IMR-90 (cell line): ENCODE results near the gene YJU2. TPM values are rescaled to one million over a fixed set of nuclear protein-coding genes. Genes with fewer than 3 reads are reported as not detected.

ENCODE experiments used
- ATAC-seq: fragments of 200-7000 bp; cut with Tn5 transposase; 2 replicates; pipeline ENCODE4 v1.9.1; 2020; ENCODE audit warnings: low read depth, mild to moderate bottlenecking, moderate library complexity
- BruUV-seq: library from RNA; stranded (reverse); fragments of 400-500 nt; replicated peaks from 2 replicates; lab custom pipeline; 2021; lab: Mats Ljungman, UMichigan
- CTCF ChIA-PET: fragments of 300-600 bp; formaldehyde crosslinking; extraction: SDS; loops from one replicate; lab custom pipeline; 2021; ENCODE audit warnings: antibody characterized with exemption; lab: Yijun Ruan, JAX
- POLR2A ChIA-PET: fragments of 300-600 bp; sonication (Branson Sonifier 250); formaldehyde crosslinking; loops from one replicate; lab custom pipeline; 2022; ENCODE audit warnings: antibody characterized with exemption; ENCODE audit not compliant: unreplicated experiment; lab: Charles Lee
- DNase-seq: peaks from one replicate; pipeline ENCODE4 v3.0.0; 2013
- H2AFZ ChIP-seq: replicated peaks from 2 replicates; pipeline ENCODE3; 2013; ENCODE audit warnings: low read length, mild to moderate bottlenecking; ENCODE audit not compliant: poor library complexity
- H2AK5ac ChIP-seq: 2 replicates; pipeline ENCODE4 v1.6.1; 2013; ENCODE audit warnings: low read depth, low read length, inconsistent platforms
- H2AK9ac ChIP-seq: replicated peaks from 2 replicates; pipeline ENCODE3; 2013; ENCODE audit warnings: mild to moderate bottlenecking, low read depth, low read length, moderate library complexity; ENCODE audit not compliant: poor library complexity
- H2BK120ac ChIP-seq: 2 replicates; pipeline ENCODE4 v1.6.1; 2013; ENCODE audit warnings: low read depth, low read length, inconsistent platforms
- H2BK15ac ChIP-seq: 3 replicates; pipeline ENCODE4 v1.6.1; 2013; ENCODE audit warnings: low read depth, low read length, inconsistent platforms
- H2BK20ac ChIP-seq: 2 replicates; pipeline ENCODE4 v1.6.1; 2013; ENCODE audit warnings: low read depth, mild to moderate bottlenecking, inconsistent platforms, low read length, moderate library complexity
- H2BK5ac ChIP-seq: 2 replicates; pipeline ENCODE4 v1.6.1; 2013; ENCODE audit warnings: mild to moderate bottlenecking, low read depth, low read length, inconsistent platforms; ENCODE audit not compliant: poor library complexity, severe bottlenecking
- H3K14ac ChIP-seq: replicated peaks from 2 replicates; pipeline ENCODE4 v1.6.1; 2013; ENCODE audit warnings: low read depth, low read length, inconsistent platforms
- H3K18ac ChIP-seq: 2 replicates; pipeline ENCODE4 v1.6.1; 2013; ENCODE audit warnings: low read depth, low read length, control low read depth
- H3K23ac ChIP-seq: 2 replicates; pipeline ENCODE4 v1.6.1; 2013; ENCODE audit warnings: low read depth, low read length, inconsistent platforms
- H3K27ac ChIP-seq: 2 replicates; pipeline ENCODE4 v1.5.1; 2013; ENCODE audit warnings: mild to moderate bottlenecking, control low read depth, low read length; ENCODE audit not compliant: insufficient read depth
- H3K27me3 ChIP-seq: 2 replicates; pipeline ENCODE4 v1.6.1; 2013; ENCODE audit warnings: low read length; ENCODE audit not compliant: control insufficient read depth, insufficient read depth
- H3K36me3 ChIP-seq: 2 replicates; pipeline ENCODE4 v1.6.1; 2013; ENCODE audit warnings: low read length, mixed read lengths; ENCODE audit not compliant: control insufficient read depth, insufficient read depth
- H3K4ac ChIP-seq: 2 replicates; pipeline ENCODE4 v1.6.1; 2013; ENCODE audit warnings: low read depth, low read length, inconsistent platforms
- H3K4me1 ChIP-seq: 2 replicates; pipeline ENCODE4 v1.6.1; 2013; ENCODE audit warnings: low read length, mixed read lengths; ENCODE audit not compliant: control insufficient read depth, insufficient read depth
- H3K4me2 ChIP-seq: 2 replicates; pipeline ENCODE4 v1.6.1; 2013; ENCODE audit warnings: low read depth, mild to moderate bottlenecking, control low read depth, low read length, moderate library complexity
- H3K4me3 ChIP-seq: 2 replicates; pipeline ENCODE4 v1.5.1; 2013; ENCODE audit warnings: low read depth, mild to moderate bottlenecking, control low read depth, low read length, moderate library complexity; ENCODE audit not compliant: insufficient read depth
- H3K56ac ChIP-seq: 2 replicates; pipeline ENCODE4 v1.6.1; 2013; ENCODE audit warnings: low read length, inconsistent platforms; ENCODE audit not compliant: insufficient read depth; ENCODE audit errors: extremely low read depth
- H3K79me1 ChIP-seq, 2 experiments: 2 replicates each; pipeline ENCODE4 v1.6.1; 2013; ENCODE audit warnings: low read length in 2 of 2, inconsistent platforms in 1 of 2, low read depth in 1 of 2
- H3K9ac ChIP-seq: 2 replicates; pipeline ENCODE4 v1.6.1; 2013; ENCODE audit warnings: low read depth, low read length, control low read depth
- H3K9me1 ChIP-seq: 2 replicates; pipeline ENCODE4 v1.6.1; 2013; ENCODE audit warnings: low read length, inconsistent platforms; ENCODE audit not compliant: insufficient read depth
- H3K9me3 ChIP-seq: 2 replicates; pipeline ENCODE4 v1.6.1; 2013; ENCODE audit warnings: low read length; ENCODE audit not compliant: control insufficient read depth, insufficient read depth
- H4K20me1 ChIP-seq: 2 replicates; pipeline ENCODE4 v1.6.1; 2013; ENCODE audit warnings: low read length, inconsistent platforms; ENCODE audit not compliant: insufficient read depth
- H4K5ac ChIP-seq: 2 replicates; pipeline ENCODE4 v1.6.1; 2013; ENCODE audit warnings: mild to moderate bottlenecking, low read depth, low read length, control low read depth
- H4K8ac ChIP-seq, 2 experiments: 2 replicates each; pipeline ENCODE4 v1.6.1; 2013; ENCODE audit warnings: low read depth in 2 of 2, low read length in 2 of 2, control low read depth in 1 of 2, inconsistent platforms in 1 of 2
- H4K91ac ChIP-seq: 2 replicates; pipeline ENCODE4 v1.6.1; 2013; ENCODE audit warnings: low read depth, low read length, inconsistent platforms; ENCODE audit not compliant: insufficient read depth
- BHLHE40 ChIP-seq: fragments of 150-350 bp; IDR thresholded peaks from 2 replicates; pipeline ENCODE4 v1.6.1; 2016; ENCODE audit warnings: mild to moderate bottlenecking, low read depth, low read length
- CEBPB ChIP-seq: IDR thresholded peaks from 2 replicates; pipeline ENCODE4 v1.6.1; 2012; ENCODE audit warnings: low read depth, low read length, improper control_type of control experiment
- CHD1 ChIP-seq: IDR thresholded peaks from 2 replicates; pipeline ENCODE4 v1.6.1; 2012; ENCODE audit warnings: low read depth, low read length, improper control_type of control experiment
- CTCF ChIP-seq: conservative IDR thresholded peaks from 2 replicates; pipeline ENCODE4 v1.5.1; 2012; ENCODE audit warnings: mild to moderate bottlenecking, low read depth, low read length, improper control_type of control experiment
- ELK1 ChIP-seq: fragments of 150-350 bp; IDR thresholded peaks from 2 replicates; pipeline ENCODE4 v1.6.1; 2016; ENCODE audit warnings: low read depth, mild to moderate bottlenecking, low read length, moderate library complexity, borderline replicate concordance
- FOS ChIP-seq: fragments of 150-350 bp; IDR thresholded peaks from 2 replicates; pipeline ENCODE4 v1.6.1; 2016; ENCODE audit warnings: low read depth, low read length
- MAFK ChIP-seq: IDR thresholded peaks from 2 replicates; pipeline ENCODE4 v1.6.1; 2012; ENCODE audit warnings: low read depth, low read length, improper control_type of control experiment
- MAZ ChIP-seq: IDR thresholded peaks from 2 replicates; pipeline ENCODE4 v1.6.1; 2012; ENCODE audit warnings: low read depth, mild to moderate bottlenecking, low read length, improper control_type of control experiment, moderate library complexity, borderline replicate concordance
- MXI1 ChIP-seq: IDR thresholded peaks from 2 replicates; pipeline ENCODE4 v1.6.1; 2012; ENCODE audit warnings: low read depth, mild to moderate bottlenecking, low read length, moderate library complexity, borderline replicate concordance
- NFE2L2 ChIP-seq: fragments of 150-350 bp; IDR thresholded peaks from 2 replicates; pipeline ENCODE4 v1.6.1; 2016; ENCODE audit warnings: low read depth, mild to moderate bottlenecking, low read length
- POLR2A ChIP-seq: IDR thresholded peaks from 2 replicates; pipeline ENCODE4 v1.6.1; 2012; ENCODE audit warnings: mild to moderate bottlenecking, low read depth, low read length
- RAD21 ChIP-seq: IDR thresholded peaks from 2 replicates; pipeline ENCODE4 v1.6.1; 2012; ENCODE audit warnings: low read length, improper control_type of control experiment
- RCOR1 ChIP-seq: IDR thresholded peaks from 2 replicates; pipeline ENCODE4 v1.6.1; 2012; ENCODE audit warnings: mild to moderate bottlenecking, low read length, improper control_type of control experiment; ENCODE audit not compliant: insufficient replicate concordance
- RFX5 ChIP-seq: IDR thresholded peaks from 2 replicates; pipeline ENCODE4 v1.8.0; 2012; ENCODE audit warnings: low read depth, mild to moderate bottlenecking, low read length, moderate library complexity
- SMC3 ChIP-seq: fragments of 150-350 bp; IDR thresholded peaks from 2 replicates; pipeline ENCODE4 v1.6.1; 2016; ENCODE audit warnings: low read depth, mild to moderate bottlenecking, antibody characterized with exemption, low read length, moderate library complexity
- USF2 ChIP-seq: fragments of 150-350 bp; IDR thresholded peaks from 2 replicates; pipeline ENCODE4 v1.6.1; 2017; ENCODE audit warnings: mild to moderate bottlenecking, antibody characterized with exemption, low read length, low read depth
- WGBS, 2 experiments: methylation state at CpG; one replicate each; pipeline versions ENCODE4 v1.1.5 to v1.1.7; 2013; ENCODE audit warnings: missing lambda C conversion rate in 2 of 2; ENCODE audit not compliant: insufficient read length in 1 of 2; ENCODE audit errors: extremely low coverage in 2 of 2; 5-methylcytosine and 5-hydroxymethylcytosine counted together
- dilution Hi-C: fragments of 300-500 bp; cut with HindIII; formaldehyde crosslinking; loops from one replicate; pipeline ENCODE4 v1.14.3; 2018; ENCODE audit warnings: low sequenced_read_pairs; ENCODE audit not compliant: unreplicated experiment
- in situ Hi-C: fragments of 300-500 bp; cut with MboI; formaldehyde crosslinking; loops from 3 replicates; pipeline ENCODE4 v1.14.3; 2019; ENCODE audit warnings: low sequenced_read_pairs, inconsistent platforms, mixed read lengths
- intact Hi-C: fragments of 100-400 bp; cut with micrococcal nuclease; formaldehyde crosslinking; loops from 2 replicates; pipeline ENCODE4 v1.10.0; 2022
- polyA plus RNA-seq, 3 experiments: library from polyadenylated mRNA; depleted of rRNA; stranded (reverse); fragments of >200 nt; gene quantifications; 2 replicates each; pipeline ENCODE4 v1.2.3, GENCODE V29; 2012; ENCODE audit warnings: low replicate concordance in 1 of 3
- total RNA-seq: library from RNA; depleted of rRNA; stranded (reverse); fragments of >200 nt; gene quantifications from 2 replicates; pipeline ENCODE4 v1.2.3, GENCODE V29; 2012

The YJU2 gene
- total and polyA plus RNA-seq, 2 of the 4 experiments (the other 2 are of a cell fraction): 15.6 to 18.9 TPM

- CTCF ChIA-PET: no interaction called here
- dilution Hi-C loops (no loop called here), in situ Hi-C loops (no loop called here), intact Hi-C loops (no loop called here)
- no peak overlapping the region for H2BK20ac ChIP-seq
- no peak overlapping the region for H2BK120ac ChIP-seq
- H2BK5ac ChIP-seq: no peak overlapping the region
- H3K36me3 ChIP-seq: no peaks in the 10 kb centered on the region
- H3K14ac ChIP-seq: no peak overlapping the region
- H3K4ac ChIP-seq: no peak overlapping the region
- no peak overlapping the region for H4K8ac ChIP-seq
- no peak overlapping the region for H2AK5ac ChIP-seq
- H3K27me3 ChIP-seq: peaks cover 40% of the 10 kb centered on the region
- no peak overlapping the region for H3K9ac ChIP-seq
- no peak overlapping the region for H2BK15ac ChIP-seq
- H3K18ac ChIP-seq: no peak overlapping the region
- no peak overlapping the region for H2AFZ ChIP-seq
- no peak overlapping the region for H3K4me3 ChIP-seq
- no peak overlapping the region for H3K23ac ChIP-seq
- DNase-seq (no peak), ATAC-seq (no peak)
- H3K9me3 ChIP-seq: no peaks in the 10 kb centered on the region
- H4K20me1 ChIP-seq: no peaks in the 10 kb centered on the region
- H3K56ac ChIP-seq: no peak overlapping the region
- no peak overlapping the region for H4K91ac ChIP-seq
- POLR2A ChIA-PET: no interaction called here
- no peak overlapping the region for H4K5ac ChIP-seq
- H3K9me1 ChIP-seq: no peaks in the 10 kb centered on the region
- H3K4me2 ChIP-seq: no peak overlapping the region
- H3K79me1 ChIP-seq: no peaks in the 10 kb centered on the region
- H2AK9ac ChIP-seq: no peak overlapping the region
- whole genome bisulfite sequencing, 2 experiments: 17% methylated on average over 10 of the region's 16 CpGs; no CpG with 5 or more reads in 1 of the 2 experiments
- H3K4me1 ChIP-seq: no peaks in the 10 kb centered on the region
- H3K27ac ChIP-seq: no peak overlapping the region
- TF ChIP-seq FOS (no peak), CTCF (no peak), USF2 (no peak), RCOR1 (no peak), MXI1 (no peak), CHD1 (no peak), MAZ (no peak), NFE2L2 (no peak), SMC3 (no peak), CEBPB (no peak), ELK1 (no peak), BHLHE40 (no peak), POLR2A (no peak), RAD21 (no peak), RFX5 (no peak), MAFK (no peak)
- no TSS peak for BruUV-seq
These were observed 30.4 kb downstream of the YJU2 start for GRCh38 chr19:4277191-4277696.
